ENCODE data around the gene GTF3C1.

GTF3C1 gene

DNA sequence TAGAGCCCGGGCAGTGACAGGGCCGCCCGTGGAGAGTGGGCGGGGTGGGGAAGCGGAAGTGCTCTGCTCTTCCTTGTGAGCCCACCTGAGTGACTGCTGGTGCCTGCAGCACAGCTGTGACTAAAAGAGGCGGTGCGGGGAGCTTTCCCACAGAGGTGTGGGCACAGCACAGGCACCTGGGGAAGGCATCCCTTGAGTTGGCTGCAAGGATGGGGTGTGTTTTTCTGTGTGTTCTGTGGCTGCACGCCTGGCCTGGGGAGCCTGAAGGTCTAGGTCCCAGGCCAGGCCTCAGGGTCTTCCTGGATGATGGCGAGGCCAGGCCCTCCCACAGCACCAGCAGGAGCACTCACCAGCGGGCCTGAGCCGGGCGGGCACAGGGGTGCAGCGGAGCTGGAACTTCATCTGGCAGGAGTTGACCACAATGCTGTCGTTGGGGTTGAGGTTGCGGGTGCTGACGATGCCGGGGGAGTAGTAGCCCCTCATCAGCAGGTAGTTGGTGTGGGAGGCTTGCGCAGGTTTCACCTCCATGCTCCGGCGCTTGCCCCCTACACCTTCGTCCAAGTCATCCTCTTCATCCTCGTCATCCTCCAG is 80.7 kb downstream of the GTF3C1 start:
- TF ChIP-seq MYC (IDR thresholded peaks at IDR 0.05; ENCODE audit: low read depth, low read length) (no peak), POLR2A (IDR thresholded peaks at IDR 0.05; ENCODE audit: extremely low read depth, insufficient read length) (no peak)
- TF ChIP-seq, protein P1, sequence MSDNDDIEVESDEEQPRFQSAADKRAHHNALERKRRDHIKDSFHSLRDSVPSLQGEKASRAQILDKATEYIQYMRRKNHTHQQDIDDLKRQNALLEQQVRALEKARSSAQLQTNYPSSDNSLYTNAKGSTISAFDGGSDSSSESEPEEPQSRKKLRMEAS (IDR thresholded peaks at IDR 0.05; ENCODE audit: low read depth, low read length), result no peak
- TF ChIP-seq, protein P2, sequence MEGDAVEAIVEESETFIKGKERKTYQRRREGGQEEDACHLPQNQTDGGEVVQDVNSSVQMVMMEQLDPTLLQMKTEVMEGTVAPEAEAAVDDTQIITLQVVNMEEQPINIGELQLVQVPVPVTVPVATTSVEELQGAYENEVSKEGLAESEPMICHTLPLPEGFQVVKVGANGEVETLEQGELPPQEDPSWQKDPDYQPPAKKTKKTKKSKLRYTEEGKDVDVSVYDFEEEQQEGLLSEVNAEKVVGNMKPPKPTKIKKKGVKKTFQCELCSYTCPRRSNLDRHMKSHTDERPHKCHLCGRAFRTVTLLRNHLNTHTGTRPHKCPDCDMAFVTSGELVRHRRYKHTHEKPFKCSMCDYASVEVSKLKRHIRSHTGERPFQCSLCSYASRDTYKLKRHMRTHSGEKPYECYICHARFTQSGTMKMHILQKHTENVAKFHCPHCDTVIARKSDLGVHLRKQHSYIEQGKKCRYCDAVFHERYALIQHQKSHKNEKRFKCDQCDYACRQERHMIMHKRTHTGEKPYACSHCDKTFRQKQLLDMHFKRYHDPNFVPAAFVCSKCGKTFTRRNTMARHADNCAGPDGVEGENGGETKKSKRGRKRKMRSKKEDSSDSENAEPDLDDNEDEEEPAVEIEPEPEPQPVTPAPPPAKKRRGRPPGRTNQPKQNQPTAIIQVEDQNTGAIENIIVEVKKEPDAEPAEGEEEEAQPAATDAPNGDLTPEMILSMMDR (IDR thresholded peaks at IDR 0.05; ENCODE audit: low read depth, low read length), result no peak
- no peak overlapping the region for H3K4me3 ChIP-seq (ENCODE audit: low read depth, low read length)
- no peak for DNase-seq (ENCODE audit: low read depth)

DNA sequence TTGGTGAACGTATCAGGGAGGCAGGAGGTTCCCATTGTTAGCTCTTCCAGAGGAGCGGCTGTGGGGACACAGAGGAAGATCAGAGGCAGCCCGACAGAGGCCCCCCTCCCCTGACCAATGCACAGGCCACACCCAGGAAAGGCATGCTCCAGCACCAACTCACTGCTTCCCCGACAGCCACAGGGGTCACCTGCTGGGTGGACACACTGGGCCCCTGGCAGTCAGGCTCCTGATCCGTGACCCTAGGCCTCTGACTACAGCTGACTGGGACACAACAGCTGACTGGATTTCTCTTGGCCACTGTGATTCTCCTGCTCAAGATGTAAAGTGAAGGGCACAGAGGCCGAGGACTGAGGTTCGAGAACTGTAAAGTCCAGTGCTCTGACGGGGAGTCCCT is 84.2 kb downstream of the GTF3C1 start:
- no peak overlapping the region for H3K4me3 ChIP-seq (ENCODE audit: low read depth, low read length)
- no peak for TF ChIP-seq POLR2A (IDR thresholded peaks at IDR 0.05; ENCODE audit: extremely low read depth, insufficient read length)
- TF ChIP-seq, protein P1 (IDR thresholded peaks at IDR 0.05; ENCODE audit: low read depth, low read length), result no peak
- TF ChIP-seq, protein P2 (IDR thresholded peaks at IDR 0.05; ENCODE audit: low read depth, low read length), result no peak
- TF ChIP-seq MYC (IDR thresholded peaks at IDR 0.05; ENCODE audit: low read depth, low read length), result no peak
- no peak for DNase-seq (ENCODE audit: low read depth)

DNA sequence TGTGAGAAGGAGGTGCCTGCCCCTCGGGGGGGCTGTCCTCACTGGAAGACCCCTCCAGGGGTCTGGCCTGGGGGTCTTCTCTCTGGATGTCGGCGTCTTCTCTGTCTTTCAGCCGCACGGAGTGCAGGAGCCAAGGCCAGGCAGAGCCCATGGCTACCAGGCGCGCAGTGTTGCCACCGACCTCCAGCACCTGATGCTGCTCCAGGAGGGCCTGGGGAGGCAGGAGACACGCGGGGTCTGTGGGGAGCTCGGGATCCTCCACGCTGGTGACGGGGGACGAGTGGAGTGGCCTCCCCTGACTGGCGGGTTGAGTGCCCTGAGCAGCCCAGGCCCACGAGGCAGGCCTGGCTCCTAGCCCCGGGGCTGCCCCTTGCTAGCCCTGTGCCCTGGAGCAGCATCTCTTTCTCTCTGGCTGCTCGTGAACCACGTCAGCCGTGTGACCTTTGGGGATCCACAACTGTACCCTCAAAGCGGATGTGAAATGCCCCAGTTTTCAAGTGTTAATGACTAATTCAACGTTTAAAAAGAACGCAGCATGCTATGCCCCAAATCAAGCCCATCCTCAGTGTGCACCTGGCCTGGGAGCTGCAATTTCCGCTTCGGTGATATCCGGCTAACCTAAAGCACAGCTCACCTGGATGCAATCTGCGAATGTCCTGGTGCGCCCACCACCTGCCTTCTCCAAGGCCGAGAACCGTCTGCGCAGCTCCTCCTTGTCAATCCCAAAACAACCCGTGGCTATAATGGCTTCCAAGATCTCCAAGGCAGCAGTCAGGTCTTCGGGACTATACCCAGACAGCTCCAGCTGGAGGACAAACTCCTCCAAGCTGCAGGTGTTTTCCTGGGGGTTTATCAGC is 84.9 kb downstream of the GTF3C1 start:
- no peak overlapping the region for H3K4me3 ChIP-seq (ENCODE audit: low read depth, low read length)
- DNase-seq (ENCODE audit: low read depth), result no peak
- TF ChIP-seq, protein P1 (IDR thresholded peaks at IDR 0.05; ENCODE audit: low read depth, low read length), result no peak
- TF ChIP-seq, protein P2 (IDR thresholded peaks at IDR 0.05; ENCODE audit: low read depth, low read length), result no peak
- TF ChIP-seq MYC (IDR thresholded peaks at IDR 0.05; ENCODE audit: low read depth, low read length), result no peak
- no peak for TF ChIP-seq POLR2A (IDR thresholded peaks at IDR 0.05; ENCODE audit: extremely low read depth, insufficient read length)

DNA sequence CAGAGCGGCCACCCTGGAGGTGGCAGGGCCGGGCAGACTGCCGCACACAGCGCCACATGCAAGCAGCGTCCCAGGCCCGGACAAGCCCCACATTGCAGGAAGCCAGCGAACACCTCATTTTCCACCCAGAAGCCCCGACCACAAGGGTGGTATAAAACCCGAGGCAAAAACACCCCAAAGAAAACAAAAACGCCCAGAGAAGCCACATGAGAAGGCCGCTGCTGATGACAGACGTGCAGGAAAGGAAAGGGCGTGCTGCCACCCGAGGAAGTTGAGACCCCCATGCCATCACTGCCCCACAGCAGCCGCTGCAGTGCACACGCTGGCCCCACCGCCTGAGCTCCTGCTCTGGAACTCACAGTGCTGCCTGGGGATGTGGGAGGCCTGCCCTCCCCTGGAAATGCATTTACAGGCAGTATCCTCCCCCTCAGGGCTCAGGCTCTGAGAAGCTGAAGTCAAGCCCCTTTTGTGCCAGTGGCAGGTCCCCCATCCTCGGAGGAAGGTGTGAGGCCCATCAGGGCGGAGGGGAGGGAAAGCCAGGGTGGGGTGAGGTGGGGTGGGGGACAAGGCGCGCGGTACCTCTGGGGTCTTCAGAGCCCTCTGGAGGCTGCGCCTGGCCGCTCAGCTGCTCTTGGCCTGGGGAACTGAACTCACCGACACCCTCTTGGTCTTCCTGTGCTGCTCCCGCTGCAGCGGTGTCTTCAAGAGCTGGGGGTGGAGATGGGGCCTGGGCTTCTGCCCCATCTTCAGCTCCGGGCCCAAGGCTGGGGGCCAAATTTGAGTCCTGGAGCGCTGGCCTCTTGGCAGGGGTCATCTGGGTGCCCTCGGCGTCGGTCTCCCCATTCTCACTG is 85.7 kb downstream of the GTF3C1 start:
- no peak overlapping the region for H3K4me3 ChIP-seq (ENCODE audit: low read depth, low read length)
- TF ChIP-seq MYC (IDR thresholded peaks at IDR 0.05; ENCODE audit: low read depth, low read length) (no peak), POLR2A (IDR thresholded peaks at IDR 0.05; ENCODE audit: extremely low read depth, insufficient read length) (no peak)
- TF ChIP-seq, protein P2 (IDR thresholded peaks at IDR 0.05; ENCODE audit: low read depth, low read length), result no peak
- TF ChIP-seq, protein P1 (IDR thresholded peaks at IDR 0.05; ENCODE audit: low read depth, low read length), result no peak
- DNase-seq (ENCODE audit: low read depth), result no peak

- no peak overlapping the region for H3K4me3 ChIP-seq (ENCODE audit: low read depth, low read length)
- TF ChIP-seq, protein P1 (IDR thresholded peaks at IDR 0.05; ENCODE audit: low read depth, low read length), result no peak
- TF ChIP-seq MYC (IDR thresholded peaks at IDR 0.05; ENCODE audit: low read depth, low read length) (no peak), POLR2A (IDR thresholded peaks at IDR 0.05; ENCODE audit: extremely low read depth, insufficient read length) (no peak)
- TF ChIP-seq, protein P2 (IDR thresholded peaks at IDR 0.05; ENCODE audit: low read depth, low read length), result no peak
- no peak for DNase-seq (ENCODE audit: low read depth)
Observed at GRCh38 chr16:27462846-27463682, 86.6 kb downstream of the GTF3C1 start.

All from NB4 (cell line).